H1 (cell line): ENCODE data around the gene ASTN2. TPM values are rescaled to one million over a fixed set of nuclear protein-coding genes. Genes with fewer than 3 reads are reported as not detected.

Experiments
- CTCF ChIA-PET: fragments of 300-600 bp; sonication (Branson Sonifier 250); formaldehyde crosslinking; loops from one replicate; lab custom pipeline; 2021; ENCODE audit not compliant: partially characterized antibody; lab: Charles Lee
- POLR2A ChIA-PET: fragments of 300-600 bp; sonication (Branson Sonifier 250); formaldehyde crosslinking; loops from one replicate; lab custom pipeline; 2021; ENCODE audit warnings: inconsistent platforms; ENCODE audit not compliant: partially characterized antibody; lab: Charles Lee
- DNase-seq, 2 experiments: peaks; one replicate each; pipeline versions ENCODE4 v3.0.0 to v3.0.0-alpha.2; 2010 to 2022; ENCODE audit warnings: low spot score in 2 of 2, low read depth in 1 of 2, mixed read lengths in 1 of 2
- FAIRE-seq: peaks from 2 replicates; lab custom pipeline; 2011; peaks lifted over from hg19 to GRCh38; lab: Jason Lieb, UNC
- H2AFZ ChIP-seq: 2 replicates; pipeline ENCODE4 v1.8.1; 2012; ENCODE audit warnings: low read length, inconsistent platforms
- H2AK5ac ChIP-seq: 2 replicates; pipeline ENCODE4 v1.6.1; 2013; ENCODE audit warnings: low read depth, low read length
- H2BK120ac ChIP-seq: replicated peaks from 2 replicates; pipeline ENCODE3; 2013; ENCODE audit warnings: low read depth, low read length, inconsistent platforms
- H2BK12ac ChIP-seq: 2 replicates; pipeline ENCODE4 v1.6.1; 2013; ENCODE audit warnings: low read depth, low read length
- H2BK15ac ChIP-seq: 2 replicates; pipeline ENCODE4 v1.6.1; 2013; ENCODE audit warnings: low read length
- H2BK20ac ChIP-seq: 2 replicates; pipeline ENCODE4 v1.6.1; 2013; ENCODE audit warnings: low read length
- H2BK5ac ChIP-seq: 2 replicates; pipeline ENCODE4 v1.6.1; 2013; ENCODE audit warnings: low read depth, low read length
- H3K14ac ChIP-seq: 2 replicates; pipeline ENCODE4 v1.6.1; 2013; ENCODE audit warnings: inconsistent platforms; ENCODE audit not compliant: insufficient read length
- H3K18ac ChIP-seq: 2 replicates; pipeline ENCODE4 v1.6.1; 2013; ENCODE audit warnings: low read length; ENCODE audit errors: extremely low read depth
- H3K23ac ChIP-seq: 2 replicates; pipeline ENCODE4 v1.6.1; 2013; ENCODE audit warnings: inconsistent platforms; ENCODE audit not compliant: insufficient read length
- H3K23me2 ChIP-seq: 2 replicates; pipeline ENCODE4 v1.6.1; 2013; ENCODE audit warnings: low read depth, low read length
- H3K27ac ChIP-seq: 2 replicates; pipeline ENCODE4 v1.6.1; 2011; ENCODE audit warnings: low read depth, low read length, inconsistent platforms
- H3K27me3 ChIP-seq, 4 experiments: replicated peaks in 1 of 4; 1 replicate in 1 of 4; 2 replicates in 3 of 4; pipeline versions ENCODE4 v1.6.1 to v1.8.1; 2011 to 2013; ENCODE audit warnings: low read length in 3 of 4, mild to moderate bottlenecking in 3 of 4, inconsistent platforms in 2 of 4, mixed read lengths in 2 of 4, moderate library complexity in 1 of 4; ENCODE audit not compliant: control insufficient read depth in 3 of 4, insufficient read depth in 3 of 4; ENCODE audit errors: extremely low read depth in 1 of 4
- H3K36me3 ChIP-seq, 4 experiments: 2 replicates each; pipeline versions ENCODE4 v1.6.1 to v1.8.1; 2011 to 2013; ENCODE audit warnings: mild to moderate bottlenecking in 4 of 4, low read length in 3 of 4, moderate library complexity in 2 of 4, control low read depth in 1 of 4, inconsistent platforms in 1 of 4; ENCODE audit not compliant: insufficient read depth in 4 of 4, control insufficient read depth in 2 of 4
- H3K4ac ChIP-seq: replicated peaks from 2 replicates; pipeline ENCODE3; 2013; ENCODE audit warnings: low read length, low read depth, mixed read lengths, inconsistent platforms; ENCODE audit not compliant: insufficient read length
- H3K4me1 ChIP-seq, 4 experiments: replicated peaks in 1 of 4; 1 replicate in 1 of 4; 2 replicates in 3 of 4; pipeline versions ENCODE4 v1.6.1 to v1.8.1; 2011 to 2013; ENCODE audit warnings: low read length in 3 of 4, inconsistent platforms in 2 of 4, mixed read lengths in 1 of 4; ENCODE audit not compliant: insufficient read depth in 4 of 4, control insufficient read depth in 3 of 4
- H3K4me2 ChIP-seq, 2 experiments: 2 replicates each; pipeline versions ENCODE4 v1.6.1 to v1.8.1; 2011 to 2013; ENCODE audit warnings: low read depth in 2 of 2, low read length in 2 of 2, control low read depth in 1 of 2, inconsistent platforms in 1 of 2, mild to moderate bottlenecking in 1 of 2; ENCODE audit not compliant: insufficient read depth in 1 of 2
- H3K4me3 ChIP-seq, 4 experiments: fragments of 200-600, 300-600 bp in 1 of 4; sonication (generic), shearing (Covaris generic), sonication (Bioruptor Twin) in 1 of 4; 2 replicates each; pipeline versions ENCODE4 v1.5.1 to v1.8.1; 2011 to 2016; ENCODE audit warnings: low read length in 4 of 4, low read depth in 3 of 4, control low read depth in 2 of 4, inconsistent platforms in 2 of 4, mild to moderate bottlenecking in 2 of 4, mixed read lengths in 1 of 4, moderate library complexity in 1 of 4; ENCODE audit not compliant: insufficient read depth in 2 of 4; ENCODE audit errors: extremely low read depth in 1 of 4
- H3K56ac ChIP-seq: replicated peaks from 2 replicates; pipeline ENCODE3; 2013; ENCODE audit warnings: low read depth, mild to moderate bottlenecking, mixed read lengths, low read length, inconsistent platforms; ENCODE audit not compliant: insufficient read length
- H3K79me1 ChIP-seq: 2 replicates; pipeline ENCODE4 v1.6.1; 2013; ENCODE audit warnings: low read depth, low read length, control low read depth
- H3K79me2 ChIP-seq, 2 experiments: 2 replicates each; pipeline versions ENCODE4 v1.6.1 to v1.8.1; 2012 to 2013; ENCODE audit warnings: low read length in 2 of 2, mild to moderate bottlenecking in 2 of 2, inconsistent platforms in 1 of 2; ENCODE audit not compliant: insufficient read depth in 2 of 2, control insufficient read depth in 1 of 2
- H3K9ac ChIP-seq, 4 experiments: replicated peaks in 1 of 4; 1 replicate in 1 of 4; 2 replicates in 3 of 4; pipeline versions ENCODE4 v1.6.1 to v1.8.1; 2011 to 2013; ENCODE audit warnings: low read depth in 3 of 4, low read length in 3 of 4, control low read depth in 2 of 4, mild to moderate bottlenecking in 2 of 4, moderate library complexity in 2 of 4, inconsistent platforms in 1 of 4; ENCODE audit errors: extremely low read depth in 1 of 4
- H3K9me3 ChIP-seq, 2 experiments: 2 replicates each; pipeline versions ENCODE4 v1.6.1 to v1.8.1; 2012 to 2013; ENCODE audit warnings: mild to moderate bottlenecking in 2 of 2, moderate library complexity in 2 of 2, control low read depth in 1 of 2, inconsistent platforms in 1 of 2, low read depth in 1 of 2, low read length in 1 of 2, mixed read lengths in 1 of 2; ENCODE audit not compliant: insufficient read depth in 2 of 2
- H4K20me1 ChIP-seq, 2 experiments: replicated peaks in 1 of 2; 2 replicates each; pipeline versions ENCODE3 to v1.8.1; 2011 to 2013; ENCODE audit warnings: inconsistent platforms in 2 of 2, low read length in 2 of 2, mild to moderate bottlenecking in 1 of 2; ENCODE audit not compliant: insufficient read depth in 2 of 2, control insufficient read depth in 1 of 2
- H4K5ac ChIP-seq: 2 replicates; pipeline ENCODE4 v1.6.1; 2013; ENCODE audit warnings: low read length, low read depth, mixed read lengths, inconsistent platforms; ENCODE audit not compliant: insufficient read length
- H4K8ac ChIP-seq: 2 replicates; pipeline ENCODE4 v1.8.0; 2013; ENCODE audit warnings: mild to moderate bottlenecking, moderate library complexity, low read length, inconsistent platforms; ENCODE audit not compliant: insufficient read depth; ENCODE audit errors: extremely low read depth
- H4K91ac ChIP-seq: replicated peaks from 2 replicates; pipeline ENCODE3; 2013; ENCODE audit warnings: low read length, mixed read lengths, inconsistent platforms; ENCODE audit not compliant: insufficient read length
- EZH2 ChIP-seq: fragments of 200-600 bp; sonication (generic); IDR thresholded peaks from 2 replicates; pipeline ENCODE4 v1.7.1; 2012; ENCODE audit warnings: low read depth, mild to moderate bottlenecking, moderate library complexity, low read length, inconsistent platforms; ENCODE audit not compliant: severe bottlenecking
- HDAC6 ChIP-seq: IDR thresholded peaks from one replicate; pipeline ENCODE4 v1.7.1; 2012; ENCODE audit warnings: low read depth, mild to moderate bottlenecking, inconsistent platforms, low read length, moderate library complexity
- JUND ChIP-seq: IDR thresholded peaks from 2 replicates; pipeline ENCODE4 v1.6.1; 2011; ENCODE audit warnings: mild to moderate bottlenecking, improper control_type of control experiment, low read length
- POLR2A ChIP-seq, 2 experiments: IDR thresholded peaks; 1 replicate in 1 of 2; 2 replicates in 1 of 2; pipeline ENCODE4 v1.6.1; 2011; ENCODE audit warnings: low read depth in 2 of 2, low read length in 2 of 2, mild to moderate bottlenecking in 2 of 2; ENCODE audit errors: control extremely low read depth in 1 of 2
- WGBS, 2 experiments: shearing (Covaris generic) in 1 of 2; methylation state at CpG; one replicate each; pipeline versions ENCODE4 v1.1.6 to v1.1.7; 2013 to 2015; ENCODE audit warnings: low lambda C conversion rate in 2 of 2, mixed read lengths in 2 of 2, inconsistent platforms in 1 of 2, low coverage in 1 of 2, missing lambda C conversion rate in 1 of 2; ENCODE audit not compliant: insufficient replicate concordance in 2 of 2, insufficient coverage in 1 of 2, insufficient read length in 1 of 2; ENCODE audit errors: extremely low coverage in 1 of 2, missing lambda C conversion rate in 1 of 2; 5-methylcytosine and 5-hydroxymethylcytosine counted together
- polyA plus RNA-seq, 7 experiments: library from polyadenylated mRNA; depleted of rRNA in 3 of 7; stranded (reverse) in 5 of 7; unstranded in 2 of 7; fragments of >200 nt in 5 of 7; fragments of 200-250 nt in 2 of 7; gene quantifications; 1 replicate in 5 of 7; 2 replicates in 1 of 7; 4 replicates in 1 of 7; pipeline versions ENCODE4 v1.2.1 to v1.2.3, GENCODE V29; 2011 to 2013; ENCODE audit warnings: missing spikeins in 2 of 7, mixed read lengths in 2 of 7
- total RNA-seq: library from RNA; stranded (reverse); fragmentation: NEBNext Ultra II Directional; extraction: Animal tissue kit (Norgen Biotek cat#: 25700); gene quantifications from 2 replicates; pipeline ENCODE4 v1.2.1, GENCODE V29; 2021
- TF ChIP-seq, protein P1 (sequence below): IDR thresholded peaks from 2 replicates; pipeline ENCODE4 v1.6.1; 2012; ENCODE audit warnings: inconsistent platforms

The ASTN2 gene
- total and polyA plus RNA-seq, 2 of the 8 experiments (the other 6 are each of a cell fraction or from before 2014, with no cell fraction given), result 8.2 to 13.7 TPM

DNA sequence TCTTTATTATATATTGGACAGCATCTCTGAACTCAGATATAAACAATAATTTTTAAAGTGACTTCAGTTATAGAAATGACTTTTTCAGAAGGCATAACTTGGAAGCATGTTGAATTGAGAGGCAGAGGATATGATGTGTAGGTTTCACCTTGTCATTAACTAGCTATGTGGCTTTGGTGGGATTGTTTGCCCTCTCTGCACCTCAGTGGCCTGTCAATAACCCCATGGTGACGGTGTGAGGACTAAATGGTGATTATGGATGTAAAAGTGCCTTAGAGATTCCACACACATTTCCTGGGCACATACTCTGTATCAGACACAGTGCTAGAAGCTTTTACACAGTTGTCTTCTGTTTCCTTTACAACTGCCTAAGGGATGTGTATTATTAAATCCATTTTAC lies 962.6 kb downstream of the ASTN2 start:
- Histone ChIP-seq H3K9ac (no peak overlapping the region), H3K56ac (no peak overlapping the region)
- 92% methylated on average over 1 of the region's 1 CpG; no CpG with 5 or more reads in 1 of the 2 experiments for WGBS, 2 experiments
- TF ChIP-seq HDAC6 (no peak), POLR2A (IDR thresholded peaks at IDR 0.05; ENCODE audit: control extremely low read depth in 1 of 2, low read depth in 2 of 2, low read length in 2 of 2) (no peak), EZH2 (no peak), JUND (no peak)
- TF ChIP-seq, protein P1, sequence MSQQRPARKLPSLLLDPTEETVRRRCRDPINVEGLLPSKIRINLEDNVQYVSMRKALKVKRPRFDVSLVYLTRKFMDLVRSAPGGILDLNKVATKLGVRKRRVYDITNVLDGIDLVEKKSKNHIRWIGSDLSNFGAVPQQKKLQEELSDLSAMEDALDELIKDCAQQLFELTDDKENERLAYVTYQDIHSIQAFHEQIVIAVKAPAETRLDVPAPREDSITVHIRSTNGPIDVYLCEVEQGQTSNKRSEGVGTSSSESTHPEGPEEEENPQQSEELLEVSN, result no peak
- TF ChIP-seq, all 59 proteins: peak for 0
- no peaks in the 10 kb centered on the region for H3K27me3 ChIP-seq
- no peak overlapping the region for H3K23ac ChIP-seq
- H2BK15ac ChIP-seq, result no peak overlapping the region
- no peaks in the 10 kb centered on the region for H4K20me1 ChIP-seq
- no peak overlapping the region for H3K27ac ChIP-seq
- no peak overlapping the region for H2AFZ ChIP-seq
- H2BK5ac ChIP-seq, result no peak overlapping the region
- no peak overlapping the region for H2BK12ac ChIP-seq
- no peak overlapping the region for H4K5ac ChIP-seq
- H2AK5ac ChIP-seq, result no peak overlapping the region
- DNase-seq (no peak), FAIRE-seq (no peak)
- H3K4me2 ChIP-seq, result no peak overlapping the region
- H4K91ac ChIP-seq, result no peak overlapping the region
- H3K79me2 ChIP-seq, result no peaks in the 10 kb centered on the region
- H3K14ac ChIP-seq, result no peak overlapping the region
- CTCF ChIA-PET, result interaction anchor here (1.0 to 2.1 kb wide), 2 partner anchors 11 to 17 kb away, joined by 3 to 5 read pairs; no protein-coding TSS in a partner anchor
- H3K23me2 ChIP-seq, result no peaks in the 10 kb centered on the region
- H3K18ac ChIP-seq, result no peak overlapping the region
- no peak overlapping the region for H3K4ac ChIP-seq
- peaks cover 0 to 3% (median 0%) of the 10 kb centered on the region in 4 experiments; a peak in 1 of 7 replicates for H3K4me1 ChIP-seq
- H3K79me1 ChIP-seq, result no peaks in the 10 kb centered on the region
- peaks cover 4 to 6% of the 10 kb centered on the region in 2 experiments; a peak in 2 of 4 replicates for H3K9me3 ChIP-seq
- H3K4me3 ChIP-seq, result no peak overlapping the region
- POLR2A ChIA-PET, result no interaction called here
- no peak overlapping the region for H2BK120ac ChIP-seq
- H3K36me3 ChIP-seq, result peaks cover 0 to 2% (median 0%) of the 10 kb centered on the region in 4 experiments; a peak in 1 of 8 replicates
- no peak overlapping the region for H4K8ac ChIP-seq
- H2BK20ac ChIP-seq, result no peak overlapping the region
